ENCODE measurements around the gene KDM6A. TPM values are rescaled to one million over a fixed set of nuclear protein-coding genes. Genes with fewer than 3 reads are reported as not detected.

Gene KDM6A
- total and polyA plus RNA-seq, 8 donors, result 21.1 to 75.0 (median 49.2) TPM

DNA sequence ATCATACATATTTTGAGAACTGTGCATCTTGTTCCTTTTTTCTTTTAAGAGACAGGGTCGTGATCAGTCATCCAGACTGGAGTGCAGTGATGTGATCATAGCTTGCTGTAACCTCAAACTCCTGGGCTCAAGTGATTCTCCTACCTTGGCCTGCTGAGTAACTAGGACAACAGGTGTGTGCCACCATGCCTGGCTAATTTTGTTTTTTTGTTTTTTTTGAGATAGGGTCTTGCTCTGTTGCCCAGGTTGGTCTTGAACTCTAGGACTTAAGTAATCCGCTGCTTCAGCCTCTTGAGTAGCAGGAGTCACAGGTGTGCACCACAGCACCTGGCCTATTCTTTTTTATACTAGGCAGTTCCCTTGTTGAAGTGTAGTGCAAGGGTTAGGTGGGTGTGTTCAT is 24.6 kb downstream of the KDM6A start:
- TF ChIP-seq CTCF (IDR thresholded peaks at IDR 0.05), result no peak
- intact Hi-C loops (cut with DNase I), result no loop called here
- ATAC-seq (no peak), DNase-seq (no peak)
- no peaks in the 10 kb centered on the region for H3K27me3 ChIP-seq
- peaks cover 0 to 3% of the 10 kb centered on the region in 2 donors for H3K9me3 ChIP-seq
- H3K27ac ChIP-seq, result no peak overlapping the region
- H3K4me1 ChIP-seq, result peaks cover 5 to 13% of the 10 kb centered on the region in 2 donors
- no peak overlapping the region for H3K4me3 ChIP-seq
- no peaks in the 10 kb centered on the region for H3K36me3 ChIP-seq

DNA sequence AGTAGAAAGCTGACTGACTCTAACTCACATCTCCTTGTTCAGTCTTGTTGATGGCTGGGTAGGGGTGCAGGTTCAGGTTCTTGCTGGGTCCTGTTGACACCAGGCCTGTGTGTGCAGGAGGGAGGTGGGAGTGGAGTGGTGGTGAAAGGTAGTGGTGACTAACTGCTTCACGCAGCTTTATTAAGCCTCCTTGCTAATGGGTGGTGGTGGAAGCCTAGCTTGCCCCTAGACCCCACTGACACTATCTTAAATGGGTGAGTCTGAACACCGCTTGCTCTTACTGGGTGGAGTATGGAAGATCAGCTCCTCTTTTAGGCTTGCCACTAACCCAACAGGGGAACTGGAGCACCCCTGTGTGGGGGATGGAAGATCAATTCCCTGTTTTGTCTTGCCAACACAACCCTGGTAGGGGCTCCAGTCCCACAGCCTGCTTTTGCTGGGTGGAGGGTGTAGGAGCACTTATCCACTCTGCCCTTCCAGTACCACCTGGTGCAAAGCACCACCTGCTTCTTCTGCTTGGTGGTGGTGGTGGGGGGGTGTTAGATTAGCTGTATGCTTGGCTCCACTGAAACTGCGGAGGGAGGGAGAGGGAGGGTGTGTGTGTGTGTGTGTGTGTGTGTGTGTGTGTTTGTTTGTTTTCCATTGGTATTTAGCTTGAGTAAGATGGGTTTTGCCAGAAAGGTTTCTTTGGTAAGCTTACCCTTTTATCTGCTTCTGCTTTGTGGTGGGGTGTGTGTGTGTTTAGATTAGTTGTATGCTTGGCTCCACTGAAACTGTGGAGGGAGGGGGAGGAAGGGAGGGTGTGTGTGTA is 25.6 kb downstream of the KDM6A start:
- Histone ChIP-seq H3K27ac (no peak overlapping the region), H3K36me3 (no peaks in the 10 kb centered on the region), H3K4me3 (no peak overlapping the region), H3K9me3 (peaks cover 3 to 4% of the 10 kb centered on the region in 2 donors), H3K27me3 (no peaks in the 10 kb centered on the region), H3K4me1 (peaks cover 5 to 13% of the 10 kb centered on the region in 2 donors)
- DNase-seq, result no peak
- peak; percentile 41 for ATAC-seq
- TF ChIP-seq CTCF (IDR thresholded peaks at IDR 0.05), result no peak
- intact Hi-C loops (cut with DNase I), result no loop called here

DNA sequence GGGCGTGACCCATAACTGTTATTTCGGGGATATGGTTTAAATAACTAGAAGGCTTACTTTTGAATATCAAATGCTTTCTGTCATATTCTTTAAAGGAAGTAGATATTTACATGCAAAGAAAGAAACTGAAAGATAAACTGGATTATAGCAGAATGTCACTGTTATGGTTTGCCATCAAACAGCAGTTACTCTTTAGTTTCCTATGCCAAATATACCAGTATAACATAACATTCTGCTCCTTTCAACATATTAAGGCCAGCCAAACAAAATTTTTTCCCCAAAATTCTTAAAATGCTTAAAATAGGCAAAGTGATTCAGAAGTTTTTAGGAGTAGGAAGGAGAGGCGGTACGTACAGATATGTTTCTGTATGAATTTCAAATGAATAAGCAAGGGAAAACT is 27.0 kb downstream of the KDM6A start:
- Histone ChIP-seq H3K4me3 (no peak overlapping the region), H3K36me3 (no peaks in the 10 kb centered on the region), H3K4me1 (peaks cover 13 to 23% of the 10 kb centered on the region in 2 donors), H3K27me3 (no peaks in the 10 kb centered on the region), H3K27ac (peak overlapping the region in 1 of 2 donors; percentile 23), H3K9me3 (peaks cover 3 to 4% of the 10 kb centered on the region in 2 donors)
- TF ChIP-seq CTCF (IDR thresholded peaks at IDR 0.05), result no peak
- ATAC-seq (no peak), DNase-seq (no peak)
- intact Hi-C loops (cut with DNase I), result no loop called here

DNA sequence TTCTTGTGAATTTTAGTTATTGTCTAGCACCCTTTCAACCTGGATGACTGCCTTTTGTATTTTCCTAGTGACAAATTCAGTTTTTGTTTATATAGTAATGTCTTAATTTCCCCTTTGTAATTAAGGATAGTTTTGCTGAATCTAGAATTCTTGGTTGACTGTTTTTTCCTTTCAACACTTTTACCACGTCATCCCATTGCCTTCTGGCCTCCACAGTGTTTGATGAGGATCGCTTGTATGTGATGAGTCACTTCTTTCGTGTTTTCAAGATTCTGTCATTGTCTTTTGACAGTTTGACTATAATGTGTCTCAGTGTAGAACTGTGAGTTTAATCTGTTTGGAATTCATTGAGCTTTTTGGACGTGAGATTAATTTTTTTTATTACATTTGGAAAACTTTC is 30.1 kb downstream of the KDM6A start:
- ATAC-seq (no peak), DNase-seq (no peak)
- Histone ChIP-seq H3K27me3 (no peaks in the 10 kb centered on the region), H3K36me3 (no peaks in the 10 kb centered on the region), H3K4me3 (no peak overlapping the region), H3K4me1 (peaks cover 13 to 29% of the 10 kb centered on the region in 2 donors), H3K9me3 (peaks cover 0 to 4% of the 10 kb centered on the region in 2 donors), H3K27ac (no peak overlapping the region)
- intact Hi-C loops (cut with DNase I), result no loop called here
- no peak for TF ChIP-seq CTCF (IDR thresholded peaks at IDR 0.05)

DNA sequence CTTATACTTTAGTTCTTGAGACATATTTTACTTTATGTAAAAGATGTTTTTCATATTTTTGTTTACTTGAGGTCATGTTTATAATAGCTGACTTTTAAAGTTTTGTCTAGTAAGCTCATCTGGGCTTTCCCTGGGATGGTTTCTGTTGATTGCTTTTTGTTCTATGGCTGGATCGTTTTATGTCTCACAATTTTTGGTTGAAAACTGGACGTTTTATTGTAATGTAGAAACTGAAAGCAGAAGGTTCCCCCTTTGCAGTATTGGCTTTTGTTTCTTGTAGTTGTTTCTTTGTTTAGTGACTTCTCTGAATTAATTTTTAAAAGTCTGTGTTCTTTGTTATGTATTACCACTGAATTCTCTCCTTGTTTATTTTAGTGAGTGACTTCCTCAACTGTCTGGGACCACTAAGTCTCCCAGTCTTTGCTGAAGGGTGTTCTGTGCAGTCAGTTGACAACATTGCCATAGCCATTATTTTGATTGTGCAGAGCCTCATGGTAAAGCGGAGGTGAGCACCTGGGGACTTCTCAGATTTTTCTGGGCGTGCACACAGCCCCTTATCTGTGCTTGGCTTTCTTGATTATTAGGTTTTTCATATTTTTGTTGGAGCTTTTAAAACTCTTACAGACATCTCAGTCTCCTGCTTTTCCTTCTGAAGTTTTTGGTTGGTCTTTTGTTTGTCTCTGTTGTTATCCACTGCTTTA is 31.0 kb downstream of the KDM6A start:
- no peaks in the 10 kb centered on the region for H3K27me3 ChIP-seq
- TF ChIP-seq CTCF (IDR thresholded peaks at IDR 0.05), result no peak
- H3K9me3 ChIP-seq, result peaks cover 0 to 4% of the 10 kb centered on the region in 2 donors
- no peak overlapping the region for H3K4me3 ChIP-seq
- ATAC-seq, result no peak
- intact Hi-C loops (cut with DNase I), result no loop called here
- no peaks in the 10 kb centered on the region for H3K36me3 ChIP-seq
- peak overlapping the region; percentile 13 to 18 for H3K27ac ChIP-seq
- peaks cover 13 to 26% of the 10 kb centered on the region in 2 donors for H3K4me1 ChIP-seq
- no peak for DNase-seq
